ENCODE measurements around the gene ACVR2B.
"Not testable (repeated sequence)": the region's sequence is repeated elsewhere in the genome, so short reads cannot be mapped to it uniquely, and the experiment has no call there.

Gene ACVR2B

DNA sequence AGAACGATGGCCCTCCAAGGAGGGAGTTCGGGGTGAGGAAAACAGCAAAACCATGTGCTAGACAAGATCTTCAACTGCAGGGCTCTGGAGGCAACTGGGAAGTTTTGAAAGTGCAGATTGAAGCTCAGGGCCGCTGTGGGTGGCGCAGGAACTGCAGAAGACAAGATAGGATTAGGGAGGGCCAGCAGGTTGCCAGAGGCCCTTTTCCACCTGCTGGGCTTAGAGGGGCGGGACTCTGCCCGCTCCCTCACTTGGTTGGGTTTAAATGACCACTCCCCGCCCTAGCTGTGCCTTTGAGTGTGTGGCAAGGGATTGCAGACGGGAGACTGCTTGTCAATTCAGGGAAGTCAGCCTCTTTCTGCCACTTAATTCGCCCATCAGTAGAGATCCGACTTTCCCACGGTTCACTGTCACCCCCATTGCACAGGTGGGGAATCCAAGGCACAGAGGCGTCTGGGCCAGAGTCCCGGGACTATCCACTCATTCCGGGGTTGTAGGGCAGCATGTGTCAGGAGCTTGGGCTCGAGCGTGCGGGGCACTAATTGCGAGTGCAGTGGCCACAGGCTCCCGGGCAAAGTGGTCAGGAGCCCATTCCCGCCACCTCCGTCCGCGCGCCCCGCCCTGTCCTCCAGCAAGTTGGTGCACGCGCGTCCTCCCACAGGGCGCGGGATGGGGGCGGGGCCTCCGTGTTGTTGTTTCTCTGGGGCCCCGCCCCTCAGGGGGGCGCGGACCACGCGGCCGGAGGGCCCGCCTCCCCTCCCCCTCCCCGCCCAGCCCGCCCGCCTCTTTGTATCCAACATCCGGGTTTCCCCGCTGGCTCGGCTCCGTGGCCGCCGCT, at the start of gene ACVR2B:
ACVR2B (plus strand) TSS at position 816 of the 838 bp plus-strand sequence. CDS start 433 bp downstream, outside the sequence.
- DNase-seq (ENCODE audit: low read depth in 2 of 2), result peak; percentile 56 to 67

DNA sequence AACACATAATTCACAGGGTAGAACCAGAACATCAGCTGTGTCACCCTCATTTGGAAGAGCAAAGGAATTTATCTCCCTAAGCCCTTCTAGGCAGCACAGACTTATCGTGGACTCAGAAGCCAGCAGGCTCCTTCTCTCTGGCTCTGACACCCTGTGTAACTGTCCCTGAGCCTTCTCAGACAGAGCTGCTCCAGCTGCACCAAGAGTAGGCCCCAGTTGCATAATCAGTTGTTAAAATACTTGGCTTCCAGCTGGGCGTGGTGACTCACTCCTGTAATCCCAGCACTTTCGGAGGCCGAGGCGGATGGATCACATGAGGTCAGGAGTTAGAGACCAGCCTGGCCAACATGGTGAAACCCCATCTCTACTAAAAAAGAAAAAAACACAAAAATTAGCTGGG, 49.4 kb upstream of the ACVR2B start:
- no peak for DNase-seq (ENCODE audit: low read depth in 2 of 2)

DNA sequence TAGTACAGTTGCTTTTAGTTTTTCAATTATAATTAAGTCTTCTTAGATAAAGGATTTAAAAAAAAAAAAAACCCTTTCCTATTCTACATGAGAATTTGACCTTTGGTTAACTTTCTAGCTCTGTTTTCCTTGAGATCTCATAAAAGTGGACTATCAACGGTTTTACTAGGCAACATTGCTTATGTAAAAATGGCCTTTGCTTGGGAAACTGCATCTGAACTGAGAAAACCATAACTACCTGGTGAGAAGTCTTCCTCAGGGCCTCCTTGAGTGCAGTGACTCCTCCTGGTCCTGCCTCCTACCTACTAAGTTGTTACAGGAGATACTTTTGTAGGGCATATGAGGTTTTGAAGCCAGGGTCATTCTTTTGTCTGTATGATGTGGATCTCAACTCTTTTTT, 42.1 kb upstream of the ACVR2B start:
- no peak for DNase-seq (ENCODE audit: low read depth in 2 of 2)

DNA sequence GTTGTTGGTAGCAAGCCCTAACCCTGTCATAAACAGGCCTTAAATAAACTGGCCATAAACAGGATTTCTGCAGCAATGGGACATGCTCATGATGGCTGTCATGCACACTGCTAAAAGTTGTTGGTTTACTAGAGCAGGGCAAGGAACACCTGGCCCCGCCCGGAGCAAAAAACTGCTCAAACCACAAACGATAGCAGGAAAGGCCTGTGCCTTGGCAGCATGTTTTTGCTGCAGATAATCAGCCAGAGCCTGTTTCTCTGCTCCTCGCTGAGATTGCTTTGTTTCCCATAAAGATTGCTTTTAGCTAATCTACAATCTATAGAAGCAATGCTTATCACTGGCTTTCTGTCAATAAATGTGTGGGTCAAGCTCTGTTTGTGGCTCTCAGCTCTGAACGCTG, 32.9 kb upstream of the ACVR2B start:
- DNase-seq (ENCODE audit: low read depth in 2 of 2), result not testable (repeated sequence)

DNA sequence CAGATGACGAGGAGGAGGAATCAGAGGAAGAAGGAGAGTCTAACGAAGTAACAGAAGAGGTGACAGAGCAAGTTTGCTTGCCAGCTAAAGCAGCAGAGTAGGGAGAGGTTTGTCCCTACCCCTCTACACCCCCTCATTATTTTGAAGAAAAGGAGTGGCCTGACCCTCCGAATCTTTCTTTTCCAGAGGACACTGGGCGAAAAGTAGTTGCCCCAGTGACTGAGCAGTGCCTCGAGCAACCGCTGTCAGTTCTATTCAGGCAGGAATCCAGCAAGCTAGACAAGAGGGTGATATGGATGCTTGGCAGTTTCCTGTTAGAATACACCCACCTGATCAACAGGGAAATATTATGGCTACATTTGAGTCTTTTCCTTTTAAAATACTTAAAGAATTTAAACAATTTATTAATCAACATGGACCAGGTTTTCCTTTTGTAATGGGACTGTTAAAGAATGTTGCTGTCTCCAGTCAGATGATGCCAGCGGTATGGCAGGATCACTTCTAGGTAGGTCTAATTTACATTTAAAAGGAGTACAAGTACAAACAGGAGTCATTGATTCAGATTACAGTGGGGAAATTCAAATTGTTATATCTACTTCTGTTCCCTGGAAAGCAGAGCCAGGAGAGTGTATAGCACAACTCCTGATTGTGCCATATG, 31.9 kb upstream of the ACVR2B start:
- DNase-seq (ENCODE audit: low read depth in 2 of 2), result no peak

DNA sequence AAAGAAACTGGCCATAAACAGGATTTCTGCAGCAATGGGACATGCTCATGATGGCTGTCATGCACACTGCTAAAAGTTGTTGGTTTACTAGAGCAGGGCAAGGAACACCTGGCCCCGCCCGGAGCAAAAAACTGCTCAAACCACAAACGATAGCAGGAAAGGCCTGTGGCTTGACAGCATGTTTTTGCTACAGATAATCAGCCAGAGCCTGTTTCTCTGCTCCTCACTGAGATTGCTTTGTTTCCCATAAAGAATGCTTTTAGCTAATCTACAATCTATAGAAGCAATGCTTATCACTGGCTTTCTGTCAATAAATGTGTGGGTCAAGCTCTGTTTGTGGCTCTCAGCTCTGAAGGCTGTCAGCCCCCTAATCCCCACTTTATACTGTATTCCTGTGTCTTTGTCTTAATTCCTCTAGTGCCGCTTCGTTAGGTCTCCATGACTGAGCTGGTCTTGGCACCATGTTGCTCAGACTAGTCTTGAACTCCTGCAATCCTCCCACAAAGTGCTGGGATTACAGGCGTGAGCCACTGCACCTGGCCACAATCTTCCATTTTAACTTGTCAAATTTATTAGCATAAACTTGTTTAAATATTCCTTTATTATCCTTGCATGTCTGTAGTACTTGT, 26.8 kb upstream of the ACVR2B start:
- not testable (repeated sequence) for DNase-seq (ENCODE audit: low read depth in 2 of 2)

DNA sequence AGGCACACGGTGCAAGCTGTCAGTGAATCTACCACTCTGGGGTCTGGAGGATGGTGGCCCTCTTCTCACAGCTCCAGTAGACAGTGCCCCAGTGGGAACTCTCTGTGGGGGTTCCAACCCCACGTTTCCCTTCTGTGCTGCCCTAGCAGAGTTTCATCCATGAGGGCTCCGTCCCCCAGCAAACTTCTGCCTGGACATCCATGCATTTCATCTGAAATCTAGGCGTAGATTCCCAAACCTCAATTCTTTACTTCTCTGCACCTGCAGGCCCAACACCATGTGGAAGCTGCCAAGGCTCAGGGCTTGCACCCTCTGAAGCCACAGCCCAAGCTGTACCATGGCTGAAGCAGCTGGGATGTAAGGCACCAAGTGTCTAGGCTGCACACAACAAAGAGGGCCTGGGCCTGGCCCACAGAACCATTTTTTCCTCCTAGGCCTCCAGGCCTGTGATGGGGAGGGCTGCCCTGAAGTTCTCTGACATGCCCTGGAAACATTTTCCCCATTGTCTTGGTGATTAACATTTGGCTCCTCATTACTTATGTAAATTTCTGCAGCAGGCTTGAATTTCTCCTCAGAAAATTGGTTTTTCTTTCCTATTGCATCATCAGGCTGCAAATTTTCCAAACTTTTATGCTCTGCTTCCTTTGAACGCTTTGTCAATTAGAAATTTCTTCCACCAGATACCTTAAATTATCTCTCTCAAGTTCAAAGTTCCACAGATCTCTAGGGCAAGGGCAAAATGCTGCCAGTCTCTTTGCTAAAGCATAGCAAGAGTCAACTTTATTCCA, 20.6 kb upstream of the ACVR2B start:
- not testable (repeated sequence) for DNase-seq (ENCODE audit: low read depth in 2 of 2)

DNA sequence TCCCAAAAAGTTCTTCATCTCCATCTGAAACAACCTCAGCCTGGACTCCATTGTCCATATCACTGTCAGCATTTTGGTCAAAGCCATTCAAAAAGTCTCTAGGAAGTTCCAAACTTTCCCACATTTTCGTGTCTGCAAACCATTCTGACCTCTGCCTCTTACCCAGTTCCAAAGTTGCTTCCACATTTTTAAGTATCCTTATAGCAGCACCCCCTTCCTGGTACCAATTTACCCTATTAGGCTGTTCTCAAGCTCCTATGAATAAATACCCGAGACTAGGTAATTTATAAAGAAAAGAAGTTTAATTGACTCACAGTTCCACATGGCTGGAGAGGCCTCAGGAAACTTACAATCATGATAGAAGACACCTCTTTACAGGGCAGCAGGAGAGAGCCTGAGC, 20.0 kb upstream of the ACVR2B start:
- not testable (repeated sequence) for DNase-seq (ENCODE audit: low read depth in 2 of 2)

DNA sequence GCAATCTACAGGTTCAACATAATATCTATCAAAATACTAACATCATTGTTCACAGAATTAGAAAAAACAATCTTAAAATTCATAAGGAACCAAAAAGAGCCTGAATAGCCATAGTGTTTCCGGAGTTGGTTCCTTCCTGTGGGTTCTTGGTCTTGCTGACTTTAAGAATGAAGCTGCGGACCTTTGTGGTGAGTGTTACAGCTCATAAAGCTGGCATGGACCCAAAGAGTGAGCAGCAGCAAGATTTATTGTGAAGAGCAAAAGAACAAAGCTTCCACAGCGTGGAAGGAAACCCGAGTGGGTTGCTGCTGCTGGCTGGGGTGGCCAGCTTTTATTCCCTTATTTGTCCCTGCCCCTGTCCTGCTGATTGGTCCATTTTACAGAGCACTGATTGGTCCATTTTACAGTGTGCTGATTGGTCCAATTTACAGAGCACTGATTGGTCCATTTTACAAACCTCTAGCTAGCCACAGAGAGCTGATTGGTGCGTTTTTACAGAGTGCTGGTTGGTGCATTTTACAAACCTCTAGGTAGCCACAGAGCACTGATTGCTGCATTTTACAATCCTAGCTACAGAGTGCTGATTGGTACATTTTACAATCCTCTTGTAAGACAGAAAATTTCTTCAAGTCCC, 15.1 kb upstream of the ACVR2B start:
- DNase-seq (ENCODE audit: low read depth in 2 of 2), result not testable (repeated sequence)

DNA sequence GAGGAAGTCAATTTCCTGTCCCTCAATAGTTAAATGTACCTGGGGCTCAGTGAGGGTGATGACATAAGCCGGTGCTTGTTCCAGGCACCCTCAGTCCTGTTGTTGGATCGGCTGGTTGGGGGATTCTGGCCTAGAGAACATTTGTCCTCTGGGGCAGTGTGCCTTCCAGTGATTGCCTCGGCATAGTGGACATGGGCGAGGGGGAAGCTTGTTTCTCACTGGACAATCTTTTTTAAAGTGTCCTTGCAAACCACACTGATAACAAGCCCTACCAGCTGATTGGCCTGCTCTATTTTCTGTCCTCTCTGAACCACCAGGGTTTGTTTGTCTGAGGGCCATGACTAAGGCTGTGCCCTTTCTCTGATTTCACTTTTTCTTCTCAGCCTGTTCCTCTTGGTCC, 10.5 kb upstream of the ACVR2B start:
- DNase-seq (ENCODE audit: low read depth in 2 of 2), result not testable (repeated sequence)

DNA sequence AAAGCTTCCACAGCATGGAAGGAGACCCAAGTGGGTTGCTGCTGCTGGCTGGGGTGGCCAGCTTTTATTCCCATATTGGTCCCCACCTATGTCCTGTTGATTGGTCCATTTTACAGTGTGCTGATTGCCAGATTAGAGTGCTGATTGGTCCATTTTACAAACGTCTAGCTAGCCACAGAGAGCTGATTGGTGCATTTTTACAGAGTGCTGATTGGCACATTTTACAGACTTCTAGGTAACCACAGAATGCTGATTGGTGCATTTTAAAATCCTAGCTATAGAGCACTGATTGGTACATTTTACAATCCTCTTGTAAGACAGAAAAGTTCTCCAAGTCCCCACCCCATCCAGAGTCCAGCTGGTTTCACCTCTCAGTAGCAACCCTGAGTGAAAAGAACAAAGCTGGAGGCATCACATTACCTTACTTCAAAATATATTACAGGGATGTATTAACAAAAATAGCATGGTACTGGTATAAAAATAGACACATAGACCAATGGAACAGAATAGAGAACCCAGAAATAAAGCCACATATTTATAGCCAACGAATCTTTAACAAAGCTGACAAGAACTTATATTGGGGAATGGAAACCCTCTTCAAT, 7.5 kb upstream of the ACVR2B start:
- DNase-seq (ENCODE audit: low read depth in 2 of 2), result no peak

DNA sequence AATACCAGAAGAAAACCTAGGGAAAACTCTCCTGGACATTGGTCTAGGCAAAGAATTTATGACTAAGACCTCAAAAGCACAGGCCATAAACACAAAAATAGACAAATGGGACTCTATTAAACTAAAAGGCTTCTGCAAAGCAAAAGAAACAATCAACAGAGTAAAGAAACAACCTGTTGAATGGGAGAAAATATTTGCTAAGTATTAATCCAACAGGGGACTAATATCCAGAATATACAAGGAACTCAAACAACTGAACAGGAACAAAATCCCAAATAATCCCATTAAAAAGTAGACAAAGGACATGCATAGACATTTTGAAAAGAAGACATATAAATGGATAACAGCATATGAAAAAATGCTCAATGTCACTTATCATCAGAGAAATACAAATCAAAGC, 6.9 kb upstream of the ACVR2B start:
- DNase-seq (ENCODE audit: low read depth in 2 of 2), result no peak

DNA sequence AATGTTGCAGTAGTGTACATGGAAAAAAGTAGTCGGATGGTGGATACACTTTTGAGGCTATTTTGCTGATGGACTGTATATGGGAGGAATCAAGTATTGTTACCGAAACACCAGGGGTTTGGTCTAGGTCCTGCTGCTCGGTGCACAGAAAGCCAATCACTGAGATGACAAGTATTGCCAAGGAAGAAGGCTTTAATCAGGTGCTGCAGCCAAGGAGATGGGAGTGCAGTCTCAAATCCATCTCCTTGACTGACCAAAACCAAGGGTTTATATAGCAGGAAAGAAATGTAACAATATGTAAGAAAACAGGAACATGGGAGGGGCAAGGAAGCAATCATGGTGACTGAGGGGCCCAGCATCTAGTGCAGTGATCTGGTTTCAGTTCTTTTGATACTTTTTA, 2.8 kb upstream of the ACVR2B start:
- DNase-seq (ENCODE audit: low read depth in 2 of 2), result no peak

DNA sequence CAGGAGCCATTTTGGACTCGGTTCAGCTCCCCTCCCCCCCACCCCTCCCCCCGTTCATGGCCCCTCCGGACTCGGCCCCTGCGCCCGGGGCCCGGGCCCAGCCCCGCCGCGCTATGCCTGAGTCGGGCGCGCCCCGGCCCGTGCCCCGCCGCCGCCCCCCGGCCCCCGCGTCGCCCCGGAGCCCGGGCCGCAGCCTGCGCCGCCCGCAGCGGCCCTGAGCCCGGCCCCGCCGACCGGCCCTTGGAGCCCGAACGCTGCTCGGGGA, 155 bp downstream of the ACVR2B start:
- no peak for DNase-seq (ENCODE audit: low read depth in 2 of 2)

DNA sequence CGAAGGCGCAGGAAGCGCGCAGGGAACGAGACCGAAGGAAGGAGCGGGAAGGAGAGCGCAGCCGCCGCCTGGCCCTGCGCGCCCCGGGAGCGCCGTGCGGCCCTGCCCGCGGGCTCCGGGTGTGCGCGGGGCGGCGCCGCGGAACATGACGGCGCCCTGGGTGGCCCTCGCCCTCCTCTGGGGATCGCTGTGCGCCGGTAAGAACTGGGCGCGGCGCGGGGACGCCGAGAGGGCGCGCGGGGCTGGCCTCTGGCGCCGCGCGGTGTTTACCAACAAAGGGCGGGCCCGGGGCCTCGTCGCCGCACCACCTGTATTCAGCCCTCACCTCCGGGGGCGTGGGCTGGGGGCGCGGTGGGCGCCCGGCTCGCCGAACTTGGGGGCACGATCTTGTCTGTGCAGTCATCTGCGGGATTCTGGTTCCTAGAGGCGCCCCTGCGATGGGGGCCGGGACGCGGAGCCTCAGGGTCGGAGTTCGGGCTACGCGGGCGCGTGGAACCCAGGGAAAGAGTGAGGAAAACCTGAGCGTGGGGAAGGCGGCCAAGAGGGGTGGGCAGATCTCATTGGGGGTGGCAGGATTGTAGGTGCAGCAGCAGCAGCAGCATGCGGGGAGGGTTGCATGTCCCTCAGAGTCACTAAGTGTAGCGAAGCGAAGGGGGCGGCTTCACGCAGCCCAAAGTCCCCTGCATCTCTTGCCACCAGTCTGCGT, 641 bp downstream of the ACVR2B start:
- peak in 1 of 2 donors; percentile 22 for DNase-seq (ENCODE audit: low read depth in 2 of 2)

DNA sequence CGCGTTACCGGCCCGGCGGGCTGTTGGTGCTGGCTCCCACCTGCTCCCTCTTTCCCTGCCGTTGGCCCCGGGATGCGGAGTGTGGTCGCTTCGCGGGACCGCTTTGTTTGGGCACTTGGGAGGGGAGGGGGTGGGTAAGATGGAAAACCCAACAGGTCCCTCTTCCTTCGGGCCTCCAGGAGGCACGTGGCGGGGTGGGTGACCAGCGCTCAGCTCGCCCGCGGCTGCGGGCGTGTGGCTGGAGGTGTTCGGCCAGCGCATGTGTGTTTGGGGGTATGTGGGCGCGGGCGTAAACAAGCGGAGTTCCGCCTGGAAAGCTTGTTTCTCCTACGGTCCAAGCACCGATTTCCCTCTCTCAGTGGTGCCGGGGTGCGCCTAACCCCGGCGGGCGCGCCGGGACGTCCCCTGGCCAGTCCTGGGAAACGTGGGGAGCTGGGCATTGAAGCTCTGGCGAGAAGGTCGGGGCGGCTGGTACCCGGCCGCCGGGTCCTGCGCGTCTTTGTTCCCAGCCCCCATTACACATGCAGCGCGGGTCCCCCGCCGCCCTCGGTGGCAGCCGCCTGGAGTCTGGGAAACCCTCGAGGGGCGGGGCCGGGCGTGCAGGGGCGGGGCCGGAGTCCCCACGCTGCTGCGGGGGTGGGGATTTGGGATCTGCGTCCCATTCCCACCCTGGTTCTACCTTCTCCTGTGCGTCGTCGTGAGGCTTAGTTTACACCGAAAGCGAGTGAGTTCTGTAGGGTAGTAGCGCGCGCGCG, 1.4 kb downstream of the ACVR2B start:
- peak; percentile 17 to 29 for DNase-seq (ENCODE audit: low read depth in 2 of 2)

DNA sequence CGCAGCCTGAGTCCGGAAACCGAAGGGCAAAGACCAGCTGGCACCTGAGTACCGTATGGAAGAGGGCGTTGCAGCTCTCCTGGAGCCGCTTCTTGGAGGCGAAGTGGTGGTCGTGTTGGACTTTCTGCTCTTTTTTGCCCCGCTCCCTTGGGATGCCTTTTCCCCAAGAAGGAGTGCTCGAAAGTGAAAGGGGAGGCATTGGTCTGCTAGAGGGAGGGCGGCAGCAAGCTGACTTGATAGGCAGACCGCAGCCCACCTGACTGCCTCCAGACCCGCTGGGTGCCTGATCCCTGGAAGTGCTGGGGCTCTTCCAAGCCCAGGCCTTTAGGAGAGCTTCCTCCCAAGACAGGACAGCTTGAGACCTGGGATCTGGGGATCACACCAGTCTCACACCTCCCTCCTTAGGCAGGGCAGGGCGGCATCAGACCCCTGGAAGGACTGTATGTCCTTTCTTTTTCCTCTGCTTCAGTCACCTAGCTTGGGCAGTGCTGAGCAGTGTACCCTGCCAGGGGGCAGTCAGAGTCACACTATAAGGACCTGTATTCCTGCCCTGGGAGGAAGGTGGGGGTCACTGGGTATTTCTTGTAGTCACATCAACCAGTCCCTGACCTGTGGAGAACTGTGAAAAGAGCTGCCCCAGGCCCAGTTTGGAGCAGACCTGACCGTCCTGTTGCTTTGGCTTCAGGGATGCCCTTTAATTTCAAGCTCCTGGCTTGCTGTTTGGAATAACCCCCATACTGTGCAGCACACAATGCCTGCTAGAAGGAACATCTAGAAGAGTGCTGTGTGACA, 2.1 kb downstream of the ACVR2B start:
- no peak for DNase-seq (ENCODE audit: low read depth in 2 of 2)

DNA sequence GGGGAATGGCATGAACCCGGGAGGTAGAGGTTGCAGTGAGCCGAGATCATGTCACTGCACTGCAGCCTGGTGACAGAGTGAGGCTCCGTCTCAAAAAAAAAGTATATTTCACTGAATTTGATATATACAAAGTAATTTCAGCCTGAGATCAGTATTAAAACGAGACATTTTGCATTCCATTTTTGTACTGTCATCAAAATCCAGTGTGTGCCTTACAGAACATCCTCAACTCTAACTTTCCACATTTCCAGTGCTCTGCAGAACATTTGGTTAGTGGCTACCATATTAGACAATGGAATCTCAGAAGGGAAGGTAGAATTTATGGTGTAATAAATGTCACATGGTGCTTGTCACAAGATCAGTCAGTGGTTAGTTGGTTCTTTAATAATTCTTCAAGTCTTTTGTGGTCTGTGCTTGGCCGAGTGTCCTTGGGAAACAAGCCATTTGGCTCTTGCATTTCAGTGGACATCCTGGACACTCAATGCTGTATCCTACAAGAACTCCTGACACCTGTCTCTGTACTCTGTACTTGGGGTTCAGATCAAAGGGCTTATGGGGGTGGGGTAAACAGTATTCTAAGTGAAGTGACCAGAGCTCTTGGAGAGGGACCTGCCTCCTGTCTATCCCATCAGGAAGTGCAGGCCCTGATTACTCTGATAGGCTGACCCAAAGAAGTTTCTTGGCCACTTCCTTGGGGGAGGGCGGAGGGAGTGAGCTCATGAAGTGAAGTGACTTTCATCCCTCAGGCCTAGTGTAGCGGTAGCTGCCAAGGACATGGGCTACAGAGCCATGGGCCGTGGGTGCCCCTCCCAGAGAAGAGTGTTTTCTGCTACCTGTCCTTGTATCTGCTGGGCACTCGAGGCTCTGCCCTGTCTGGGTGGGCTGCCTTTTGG, 3.7 kb downstream of the ACVR2B start:
- no peak for DNase-seq (ENCODE audit: low read depth in 2 of 2)

Data from stimulated activated CD4-positive, alpha-beta T cell treated with anti-CD3 and anti-CD28 coated beads, Interleukin-1b, Interleukin-23, amount 100 ng/mL, for 4 hours (primary cell).